ENCODE results near the gene MKNK2.

Gene MKNK2

GRCh38 chr19:2026770-2027169 lies 24.3 kb downstream of the MKNK2 start:
- H3K27me3 Mint-ChIP-seq (ENCODE audit: low read depth, poor library complexity), result peaks cover 5% of the 10 kb centered on the region
- no peaks in the 10 kb centered on the region for H3K36me3 Mint-ChIP-seq (ENCODE audit: low read depth)
- H3K27ac Mint-ChIP-seq, result no peak overlapping the region
- no peak for DNase-seq
- H3K4me3 Mint-ChIP-seq, result no peak overlapping the region
- H3K4me1 Mint-ChIP-seq, result no peaks in the 10 kb centered on the region
- TF ChIP-seq, protein P1, sequence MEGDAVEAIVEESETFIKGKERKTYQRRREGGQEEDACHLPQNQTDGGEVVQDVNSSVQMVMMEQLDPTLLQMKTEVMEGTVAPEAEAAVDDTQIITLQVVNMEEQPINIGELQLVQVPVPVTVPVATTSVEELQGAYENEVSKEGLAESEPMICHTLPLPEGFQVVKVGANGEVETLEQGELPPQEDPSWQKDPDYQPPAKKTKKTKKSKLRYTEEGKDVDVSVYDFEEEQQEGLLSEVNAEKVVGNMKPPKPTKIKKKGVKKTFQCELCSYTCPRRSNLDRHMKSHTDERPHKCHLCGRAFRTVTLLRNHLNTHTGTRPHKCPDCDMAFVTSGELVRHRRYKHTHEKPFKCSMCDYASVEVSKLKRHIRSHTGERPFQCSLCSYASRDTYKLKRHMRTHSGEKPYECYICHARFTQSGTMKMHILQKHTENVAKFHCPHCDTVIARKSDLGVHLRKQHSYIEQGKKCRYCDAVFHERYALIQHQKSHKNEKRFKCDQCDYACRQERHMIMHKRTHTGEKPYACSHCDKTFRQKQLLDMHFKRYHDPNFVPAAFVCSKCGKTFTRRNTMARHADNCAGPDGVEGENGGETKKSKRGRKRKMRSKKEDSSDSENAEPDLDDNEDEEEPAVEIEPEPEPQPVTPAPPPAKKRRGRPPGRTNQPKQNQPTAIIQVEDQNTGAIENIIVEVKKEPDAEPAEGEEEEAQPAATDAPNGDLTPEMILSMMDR (IDR thresholded peaks at IDR 0.05), result no peak
- peaks cover 25% of the 10 kb centered on the region for H3K9me3 Mint-ChIP-seq

DNA sequence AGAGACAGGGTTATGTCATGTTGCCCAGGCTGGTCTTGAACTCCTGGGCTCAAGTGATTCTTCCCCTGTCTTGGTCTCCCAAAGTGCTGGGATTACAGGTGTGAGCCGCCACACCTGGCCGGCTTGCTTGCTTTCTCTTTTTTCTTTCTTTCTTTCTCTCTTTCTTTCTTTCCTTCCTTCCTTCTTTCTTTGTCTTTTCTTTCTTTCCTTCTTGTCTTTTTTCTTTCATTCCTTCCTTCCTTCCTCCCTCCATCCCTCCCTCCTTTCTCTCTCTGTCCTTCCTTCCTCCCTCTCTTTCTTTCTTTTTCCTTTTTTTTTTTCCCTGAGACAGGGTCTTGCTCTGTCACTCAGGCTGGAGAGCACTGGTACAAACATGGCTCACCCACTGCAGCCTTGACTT lies 28.8 kb downstream of the MKNK2 start:
- no peak for DNase-seq
- peaks cover 8% of the 10 kb centered on the region for H3K27me3 Mint-ChIP-seq (ENCODE audit: low read depth, poor library complexity)
- H3K27ac Mint-ChIP-seq, result no peak overlapping the region
- H3K9me3 Mint-ChIP-seq, result peaks cover 21% of the 10 kb centered on the region
- H3K4me1 Mint-ChIP-seq, result no peaks in the 10 kb centered on the region
- no peak overlapping the region for H3K4me3 Mint-ChIP-seq
- H3K36me3 Mint-ChIP-seq (ENCODE audit: low read depth), result no peaks in the 10 kb centered on the region
- TF ChIP-seq, protein P1 (IDR thresholded peaks at IDR 0.05), result no peak

- Mint-ChIP-seq H3K27me3 (ENCODE audit: low read depth, poor library complexity) (peaks cover 8% of the 10 kb centered on the region), H3K4me3 (no peak overlapping the region), H3K36me3 (ENCODE audit: low read depth) (no peaks in the 10 kb centered on the region), H3K4me1 (no peaks in the 10 kb centered on the region), H3K27ac (no peak overlapping the region), H3K9me3 (peaks cover 21% of the 10 kb centered on the region)
- no peak for DNase-seq
- TF ChIP-seq, protein P1 (IDR thresholded peaks at IDR 0.05), result no peak
These were observed 29.4 kb downstream of the MKNK2 start for GRCh38 chr19:2021453-2022140.

DNA sequence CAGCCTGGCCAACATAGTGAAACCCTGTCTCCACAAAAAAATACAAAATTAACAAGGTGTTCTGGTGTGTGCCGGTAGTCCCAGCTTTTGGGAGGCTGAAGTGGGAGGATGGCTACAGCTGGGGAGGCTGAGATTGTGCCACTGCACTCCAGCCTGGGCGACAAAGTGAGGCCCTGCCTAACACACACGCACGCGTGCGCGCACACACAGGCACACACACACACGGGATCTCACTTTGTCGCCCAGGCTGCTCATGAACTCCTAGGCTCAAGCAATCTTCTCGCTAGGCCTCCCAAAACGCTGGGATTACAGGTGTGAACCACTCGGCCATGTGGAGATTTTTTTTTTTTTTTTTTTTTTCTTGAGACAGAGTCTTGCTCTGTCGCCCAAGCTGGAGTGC lies 32.3 kb downstream of the MKNK2 start:
- peaks cover 5% of the 10 kb centered on the region for H3K27me3 Mint-ChIP-seq (ENCODE audit: low read depth, poor library complexity)
- no peak overlapping the region for H3K4me3 Mint-ChIP-seq
- TF ChIP-seq, protein P1 (IDR thresholded peaks at IDR 0.05), result no peak
- H3K9me3 Mint-ChIP-seq, result peaks cover 9% of the 10 kb centered on the region
- DNase-seq, result no peak
- no peak overlapping the region for H3K27ac Mint-ChIP-seq
- no peaks in the 10 kb centered on the region for H3K36me3 Mint-ChIP-seq (ENCODE audit: low read depth)
- H3K4me1 Mint-ChIP-seq, result peaks cover under 1% of the 10 kb centered on the region

- H3K4me3 Mint-ChIP-seq, result peak overlapping the region; percentile 68
- H3K27ac Mint-ChIP-seq, result no peak overlapping the region
- TF ChIP-seq, protein P1 (IDR thresholded peaks at IDR 0.05), result no peak
- peaks cover 14% of the 10 kb centered on the region for H3K36me3 Mint-ChIP-seq (ENCODE audit: low read depth)
- peaks cover 11% of the 10 kb centered on the region for H3K4me1 Mint-ChIP-seq
- H3K27me3 Mint-ChIP-seq (ENCODE audit: low read depth, poor library complexity), result peaks cover 3% of the 10 kb centered on the region
- H3K9me3 Mint-ChIP-seq, result peaks cover 3% of the 10 kb centered on the region
- DNase-seq, result peak; percentile 50
These were observed 34.8 kb downstream of the MKNK2 start for GRCh38 chr19:2016041-2016807.

All from nephron progenitor cell (in vitro differentiated cells).